IPS DF 4.7 (cell line): ENCODE measurements around the gene MALT1.
"Not testable (repeated sequence)": the region's sequence is repeated elsewhere in the genome, so short reads cannot be mapped to it uniquely, and the experiment has no call there.

ENCODE experiments used
- DNase-seq: peaks from one replicate; pipeline ENCODE4 v3.0.0-alpha.2; 2013; ENCODE audit warnings: low spot score; ENCODE audit errors: extremely low read depth

MALT1 gene

DNA sequence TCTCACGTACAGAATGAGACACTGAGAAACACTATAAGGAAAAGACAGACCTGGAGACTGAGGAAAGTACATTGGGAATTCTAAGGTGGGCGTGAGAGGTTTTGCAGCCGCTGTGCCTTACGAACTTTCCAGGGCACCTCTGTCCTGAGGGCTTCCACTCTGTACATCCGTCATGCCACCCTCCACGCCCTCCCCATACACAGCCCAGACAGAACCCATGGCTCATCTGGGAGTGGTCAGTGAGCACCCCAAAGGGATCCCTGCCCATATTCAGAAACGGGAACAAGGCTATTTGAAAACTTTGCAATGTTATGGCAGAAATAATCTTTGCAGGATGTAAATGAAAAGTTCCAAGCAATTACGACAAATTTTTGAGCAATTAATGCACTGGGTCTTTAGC is 98.1 kb downstream of the MALT1 start:
- no peak for DNase-seq

DNA sequence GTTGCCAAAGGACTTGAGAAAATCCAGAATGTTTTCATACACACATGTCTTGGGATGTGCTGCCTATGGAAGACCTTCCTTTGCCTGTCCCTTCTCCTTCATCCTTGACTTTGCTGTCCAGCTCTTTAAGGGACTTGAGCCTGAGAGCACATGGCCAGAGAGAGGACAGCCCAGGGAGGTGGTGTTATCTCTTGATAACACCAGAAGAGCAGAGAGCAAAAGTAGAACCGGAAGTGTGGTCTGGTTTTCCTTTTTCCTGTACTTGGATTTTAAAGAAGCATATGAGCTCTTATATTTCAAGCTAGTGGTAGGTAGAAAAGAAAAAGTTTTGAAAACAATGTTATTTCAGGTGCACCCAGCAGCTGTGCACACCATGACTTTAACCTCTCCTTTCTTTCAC is 99.3 kb downstream of the MALT1 start:
- no peak for DNase-seq

DNA sequence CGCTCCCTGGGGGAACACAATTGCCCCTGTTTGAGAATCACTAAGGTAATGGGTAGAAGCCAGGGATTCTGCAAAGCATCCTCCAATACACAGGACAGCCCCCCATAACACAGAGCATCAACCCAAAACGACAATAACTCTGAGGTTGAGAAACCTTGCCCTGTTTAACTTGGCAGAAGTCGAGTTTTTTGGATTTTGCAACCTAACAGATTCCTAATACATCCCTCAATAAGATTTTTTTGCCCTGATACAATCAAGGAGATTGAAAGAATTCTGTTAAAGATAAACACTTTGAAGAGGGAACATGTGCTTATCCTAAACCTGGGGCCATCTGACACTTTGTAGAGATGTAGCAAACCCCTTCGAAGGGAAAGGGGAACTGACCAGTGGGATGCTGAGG is 100.9 kb downstream of the MALT1 start:
- no peak for DNase-seq

DNA sequence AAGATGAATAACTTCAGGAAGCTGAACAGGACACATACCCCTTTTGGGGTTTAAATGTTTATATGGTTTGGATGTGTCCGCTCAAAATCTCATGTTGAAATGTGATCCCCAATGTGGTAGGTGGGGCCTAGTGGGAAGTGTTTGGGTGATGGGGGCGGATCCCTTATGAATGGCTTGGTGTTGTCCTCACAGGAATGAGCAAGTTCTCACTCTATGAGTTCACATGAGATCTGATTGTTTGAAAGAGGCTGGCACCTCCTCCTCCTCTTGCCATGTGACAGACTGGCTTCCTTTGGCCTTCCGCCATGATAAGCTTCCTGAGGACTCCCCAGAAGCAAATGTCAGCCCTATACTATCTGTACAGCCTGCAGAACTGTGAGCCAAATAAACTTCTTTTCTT is 104.8 kb downstream of the MALT1 start:
- DNase-seq, result no peak

DNA sequence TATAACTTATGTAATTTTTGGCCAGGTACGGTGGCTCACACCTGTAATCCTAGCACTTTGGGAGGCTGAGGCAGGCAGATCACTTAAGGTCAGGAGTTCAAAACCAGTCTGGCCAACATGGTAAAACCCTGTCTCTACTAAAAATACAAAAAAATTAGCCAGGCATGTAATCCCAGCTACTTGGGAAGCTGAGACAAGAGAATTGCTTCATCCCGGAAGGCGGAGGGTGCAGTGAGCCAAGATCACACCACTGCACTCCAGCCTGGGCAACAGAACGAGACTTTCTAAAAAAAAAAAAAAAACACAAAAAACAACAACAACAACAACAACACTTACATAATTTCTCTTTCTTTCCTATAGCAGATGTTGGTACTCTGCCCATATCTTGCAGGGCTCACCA is 105.3 kb downstream of the MALT1 start:
- not testable (repeated sequence) for DNase-seq

DNA sequence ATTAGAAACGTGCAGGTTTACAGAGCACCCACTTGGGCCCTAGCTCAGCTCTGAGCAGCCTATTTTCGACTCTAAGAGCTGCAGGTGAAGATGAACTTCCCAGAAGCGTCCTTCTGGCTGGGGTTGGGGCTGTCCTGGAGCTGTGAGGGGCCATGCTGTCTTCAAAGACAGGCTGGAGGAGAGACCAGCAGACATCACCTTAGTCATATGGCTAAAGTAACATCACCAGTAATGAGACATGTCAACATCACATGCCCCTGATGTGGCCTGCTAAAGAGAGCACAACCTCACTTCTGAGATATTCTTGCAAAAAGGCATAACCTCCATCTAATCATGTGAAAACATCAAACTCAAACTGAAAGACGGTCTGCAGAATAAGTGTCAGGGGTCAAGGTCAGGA is 106.2 kb downstream of the MALT1 start:
- no peak for DNase-seq

DNA sequence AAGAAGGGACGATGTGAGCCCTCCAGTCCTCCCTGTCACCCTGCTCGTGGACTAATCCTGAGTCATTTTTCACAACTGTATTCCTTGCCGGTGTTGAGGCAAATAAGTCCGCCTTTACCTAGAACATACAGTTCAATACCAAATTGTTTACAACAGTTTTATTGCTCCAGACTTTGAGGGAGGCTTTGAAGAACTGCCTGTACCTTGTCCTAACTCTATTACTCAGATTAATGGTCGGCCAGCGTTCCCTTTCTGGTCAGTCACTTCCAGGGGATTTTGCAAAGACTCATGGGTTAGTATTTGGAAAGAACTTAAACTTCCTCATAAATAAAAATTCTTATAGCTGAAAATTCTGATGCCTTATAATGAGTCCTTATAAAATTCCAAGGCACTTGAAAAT is 108.3 kb downstream of the MALT1 start:
- no peak for DNase-seq

DNA sequence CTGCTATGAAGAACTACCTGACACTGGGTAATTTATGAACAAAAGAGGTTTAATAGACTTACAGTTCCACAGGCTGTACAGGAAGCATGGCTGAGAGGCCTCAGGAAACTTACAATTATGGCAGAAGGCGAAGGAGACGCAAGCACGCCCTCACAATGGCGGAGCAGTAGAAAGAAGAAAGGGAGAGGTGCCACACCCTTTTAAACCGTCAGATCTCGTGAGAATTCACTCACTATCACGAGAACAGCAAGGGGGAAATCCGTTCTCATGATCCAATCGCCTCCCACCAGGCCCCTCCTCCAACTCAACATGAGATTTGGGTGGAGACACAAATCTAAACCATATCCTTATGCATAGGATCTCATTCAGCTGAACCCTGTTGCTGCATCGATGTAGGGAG is 108.8 kb downstream of the MALT1 start:
- DNase-seq, result no peak

DNA sequence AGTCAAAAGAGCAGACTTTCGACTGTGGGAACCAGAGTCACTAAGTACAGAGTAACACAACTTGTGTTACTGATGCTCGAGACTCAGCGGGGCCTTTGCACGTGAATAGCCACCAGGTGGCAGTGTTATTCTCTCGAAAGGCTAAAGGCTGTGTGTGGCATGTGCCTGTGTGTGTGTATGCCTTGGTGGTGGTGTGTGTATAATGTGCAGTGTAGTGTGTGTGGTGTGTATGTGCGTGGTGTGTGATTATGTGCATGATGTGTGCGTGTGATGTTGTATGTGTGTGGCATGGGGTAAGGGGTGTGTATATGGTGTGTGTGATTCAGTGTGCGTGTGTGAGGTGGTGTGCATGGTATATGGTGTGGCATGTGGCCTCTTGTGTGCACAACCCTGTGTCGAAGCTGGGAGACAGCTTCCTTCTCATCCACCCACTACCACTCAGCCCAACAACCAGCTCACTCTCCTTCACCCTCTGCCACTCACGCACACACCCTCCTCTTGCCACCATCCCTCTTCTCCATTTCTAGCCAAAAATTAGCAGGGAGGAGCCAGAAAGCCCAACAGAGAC is 110.4 kb downstream of the MALT1 start:
- DNase-seq, result no peak

DNA sequence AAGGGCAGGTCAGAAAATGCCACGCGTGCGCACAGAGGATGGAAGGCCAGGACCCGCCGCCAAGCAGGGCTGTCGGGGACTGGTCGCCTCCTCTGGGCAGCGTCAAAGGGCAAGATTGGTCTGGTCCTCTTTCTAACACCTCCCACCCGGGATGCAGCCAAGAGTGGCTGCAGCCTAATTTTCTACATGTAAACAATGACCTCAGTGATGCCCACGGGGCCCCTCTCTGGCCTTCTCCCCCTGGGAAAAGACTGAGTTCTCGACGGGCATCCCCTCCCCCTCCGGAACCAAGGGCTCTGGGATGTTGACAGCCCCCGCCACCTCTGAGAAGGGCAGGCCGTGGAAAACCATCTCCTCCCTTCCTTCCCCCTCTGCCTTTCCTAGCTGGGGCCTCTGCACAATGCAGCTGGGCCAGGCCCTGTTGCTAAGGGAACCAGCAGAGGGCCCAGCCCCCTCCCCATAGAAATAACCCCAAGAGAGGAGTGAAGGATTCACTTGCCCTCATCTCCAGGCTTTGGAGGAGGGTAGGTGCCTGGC is 113.4 kb downstream of the MALT1 start:
- DNase-seq, result no peak

DNA sequence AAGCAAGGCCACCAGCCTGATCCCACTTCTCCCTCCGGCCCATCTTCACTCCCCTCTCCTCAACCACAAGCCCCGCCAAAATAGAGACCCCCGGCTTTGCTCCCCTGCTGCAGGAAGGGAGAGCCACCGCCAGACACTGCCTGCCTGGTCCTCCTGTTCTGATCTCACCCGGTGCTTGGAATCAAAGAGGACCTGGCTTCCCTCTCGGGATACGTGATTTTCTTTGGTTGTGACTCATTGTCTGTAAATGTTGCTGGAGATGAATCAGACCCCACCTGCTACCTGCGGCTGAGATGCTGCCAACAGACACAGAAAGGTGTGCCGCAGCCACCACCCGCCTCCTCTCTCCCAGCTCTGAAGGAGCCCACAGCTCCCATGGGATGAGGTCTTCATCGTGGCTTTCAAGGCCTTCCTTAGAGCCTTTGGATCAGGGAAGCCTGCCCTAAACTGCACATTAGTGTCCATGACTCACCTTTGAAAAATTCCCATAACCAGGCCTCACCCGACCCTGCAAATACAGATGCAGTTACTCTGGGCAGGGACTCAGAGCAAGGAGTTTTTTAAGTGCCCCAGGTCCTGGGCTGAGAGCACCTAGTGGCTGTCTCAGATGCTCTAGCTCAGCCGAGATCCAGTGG is 114.0 kb downstream of the MALT1 start:
- no peak for DNase-seq

DNA sequence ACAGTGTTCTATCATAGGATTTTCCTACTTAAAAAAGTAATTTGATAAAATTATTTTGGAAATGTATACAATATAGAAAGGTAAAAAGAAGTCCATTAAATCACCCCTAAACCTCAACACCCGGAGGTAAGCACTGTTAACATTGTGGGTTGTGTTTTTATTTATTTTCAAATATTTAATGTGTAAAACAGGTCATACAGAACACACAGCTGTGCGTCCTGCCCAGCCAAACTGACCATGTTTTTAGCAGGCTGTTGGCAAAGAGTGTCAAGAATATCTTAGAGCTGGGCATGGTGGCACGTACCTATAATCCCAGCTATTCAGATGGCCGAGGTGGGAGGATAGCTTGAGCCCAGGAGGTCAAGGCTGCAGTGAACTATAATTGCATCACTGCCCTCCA is 114.6 kb downstream of the MALT1 start:
- no peak for DNase-seq

DNA sequence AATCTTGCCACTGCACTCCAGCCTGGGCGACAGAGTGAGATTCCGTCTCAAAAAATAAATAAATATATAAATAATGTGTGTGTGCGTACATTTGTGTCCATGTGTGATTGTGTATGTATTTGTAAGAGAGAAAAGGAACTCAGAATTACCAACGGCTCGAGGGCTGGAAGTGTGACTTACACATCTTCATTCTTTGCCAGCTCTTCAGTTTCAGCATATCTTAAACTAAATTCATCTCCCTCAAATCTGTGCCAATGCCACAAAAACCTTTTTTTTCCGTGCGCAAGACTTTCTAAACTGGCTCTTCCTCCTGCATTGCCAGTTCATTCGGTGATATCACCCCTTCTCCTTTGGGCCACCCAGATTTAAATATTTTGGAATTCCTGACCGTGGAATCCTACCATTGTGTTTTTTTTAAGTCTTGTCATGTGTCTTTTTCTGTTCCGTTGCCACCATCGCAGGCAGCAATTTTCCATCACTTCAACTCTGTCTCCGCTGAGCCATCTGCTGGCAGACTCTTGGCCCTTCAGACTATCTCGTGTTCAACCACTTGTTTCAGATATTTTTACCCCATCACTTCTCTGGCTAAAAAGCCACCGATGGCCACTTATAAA is 116.4 kb downstream of the MALT1 start:
- DNase-seq, result no peak

DNA sequence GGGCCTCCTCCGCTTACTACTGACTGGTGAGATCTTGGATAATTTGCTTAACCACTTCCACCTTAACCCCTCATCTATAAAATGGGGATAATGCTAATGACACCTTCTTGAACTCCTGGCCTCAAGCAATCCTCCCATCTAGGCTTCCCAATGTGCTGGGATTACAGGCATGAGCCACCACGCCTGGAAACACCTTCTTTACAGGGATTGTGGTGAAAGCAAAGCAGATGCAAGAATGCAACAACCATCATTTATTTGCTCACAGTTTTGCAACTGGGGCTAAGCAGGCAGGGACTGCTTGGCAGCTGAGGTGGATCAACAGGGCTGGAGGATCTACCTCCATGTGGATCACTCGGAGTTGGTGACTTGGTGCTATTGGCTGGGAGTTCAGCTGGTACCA is 117.2 kb downstream of the MALT1 start:
- DNase-seq, result no peak

DNA sequence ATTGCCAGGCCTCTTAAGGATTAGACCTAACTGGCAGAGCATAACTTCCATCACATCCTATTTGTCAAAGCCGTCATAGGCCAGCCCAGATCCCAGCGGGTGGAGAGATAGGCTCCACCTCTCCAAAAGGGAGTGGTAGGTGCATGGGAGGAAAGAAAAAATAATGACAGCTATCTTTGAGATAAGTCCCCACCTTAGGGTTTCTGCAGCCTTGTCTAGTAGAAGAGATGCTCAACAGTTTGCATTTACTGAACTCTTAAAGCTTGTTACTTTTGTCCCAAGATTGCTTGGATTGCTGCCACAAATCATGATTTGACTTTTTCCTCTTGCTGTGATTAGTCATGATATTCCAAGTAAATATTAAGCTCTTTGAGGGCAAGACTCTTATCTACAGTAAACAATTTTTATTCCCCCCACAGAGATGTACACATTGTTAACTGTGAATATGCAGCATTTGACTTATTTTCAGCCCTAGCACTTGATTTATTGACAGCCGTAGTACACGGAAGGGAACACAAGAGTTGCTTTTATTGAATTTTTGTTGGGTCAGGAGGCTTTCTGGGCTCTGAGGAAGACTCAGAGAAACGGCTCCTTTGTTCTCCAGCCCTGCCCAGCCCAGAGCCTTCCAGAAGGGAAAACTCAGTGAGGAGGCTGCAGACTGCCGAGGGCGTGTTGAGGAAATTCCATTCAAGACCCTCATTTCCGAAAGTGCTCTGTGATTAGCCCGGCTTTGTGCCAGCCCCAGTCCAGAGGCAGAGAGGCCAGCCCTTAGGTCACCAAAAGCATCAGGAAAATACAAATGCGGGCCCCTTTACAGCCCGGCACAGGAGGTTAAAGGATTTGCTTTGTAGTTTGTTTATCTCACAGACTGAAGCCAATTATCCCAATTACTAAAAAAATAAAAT is 118.0 kb downstream of the MALT1 start:
- DNase-seq, result no peak

DNA sequence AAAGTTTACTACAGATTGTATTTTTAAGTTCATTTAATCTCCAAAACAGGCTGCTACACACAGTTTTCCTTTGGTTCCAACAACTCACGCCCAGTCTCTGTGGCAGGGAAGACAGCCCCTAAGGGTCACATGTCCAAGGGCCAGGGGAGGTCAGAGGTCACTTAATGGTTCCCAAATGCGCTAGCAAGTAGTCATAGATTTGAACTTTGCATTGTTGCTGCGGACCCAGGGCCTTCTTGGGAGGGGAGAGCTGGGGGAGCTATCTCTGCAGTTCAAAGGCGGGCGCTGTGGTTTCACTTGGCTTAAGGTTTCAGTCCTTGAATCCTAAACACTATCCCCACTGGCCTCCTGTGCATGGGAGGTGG is 118.6 kb downstream of the MALT1 start:
- no peak for DNase-seq

DNA sequence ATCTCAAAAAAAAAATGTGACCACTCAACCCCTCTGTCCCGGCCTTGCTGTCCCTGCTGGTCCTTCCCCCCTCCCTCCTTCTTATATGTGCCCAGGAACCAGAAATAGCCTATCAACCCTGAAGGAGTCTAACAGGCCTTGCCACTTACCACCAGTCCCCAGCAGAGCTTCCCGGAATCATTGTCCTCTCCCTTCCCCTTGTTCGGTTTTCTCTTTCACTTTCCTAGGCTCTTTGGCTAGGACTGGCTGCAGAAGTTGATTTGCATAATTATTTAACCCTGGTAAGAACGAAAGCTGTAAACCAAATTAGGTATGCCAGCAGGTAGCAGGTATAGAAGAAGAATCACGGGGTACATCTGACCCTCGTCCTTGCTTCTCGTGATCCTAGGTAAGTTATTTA is 120.8 kb downstream of the MALT1 start:
- no peak for DNase-seq

DNA sequence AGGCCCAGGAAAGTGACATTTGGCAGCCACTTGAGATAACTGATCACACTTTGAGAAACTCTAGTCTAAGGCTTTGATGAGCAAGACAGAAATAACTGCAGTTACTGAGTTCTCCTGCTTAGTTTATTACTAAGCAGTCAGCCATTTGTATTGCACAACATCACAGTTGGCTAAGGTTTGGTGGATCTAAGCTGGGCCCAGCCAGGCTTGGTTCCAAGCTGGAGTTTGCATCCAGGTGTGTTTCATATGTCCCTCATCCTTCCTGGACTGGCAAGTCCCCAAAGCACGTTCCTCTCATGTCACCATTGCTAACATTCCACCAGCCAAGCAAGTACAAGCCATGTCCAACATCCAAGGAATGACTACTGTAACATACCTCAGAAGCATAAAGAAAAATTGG is 122.1 kb downstream of the MALT1 start:
- no peak for DNase-seq

DNA sequence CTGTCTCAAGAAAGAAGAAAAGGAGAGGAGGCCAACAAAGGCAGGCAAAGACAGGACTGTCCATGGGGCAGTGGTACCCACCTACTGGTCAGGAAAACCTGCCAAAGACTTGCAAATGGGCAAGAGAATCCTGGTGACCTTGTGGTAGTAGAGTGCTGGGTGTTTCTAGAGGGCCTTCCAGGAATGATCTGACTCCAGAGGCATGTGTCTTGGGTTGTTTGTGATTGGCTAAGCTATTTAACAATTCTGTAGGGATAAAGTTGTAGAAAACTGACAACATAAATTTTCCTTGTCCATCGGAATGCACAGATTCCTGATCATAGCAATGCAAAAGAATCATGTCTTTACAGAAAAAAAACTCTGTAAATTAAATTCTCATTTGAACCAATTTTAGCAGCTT is 125.0 kb downstream of the MALT1 start:
- DNase-seq, result no peak

DNA sequence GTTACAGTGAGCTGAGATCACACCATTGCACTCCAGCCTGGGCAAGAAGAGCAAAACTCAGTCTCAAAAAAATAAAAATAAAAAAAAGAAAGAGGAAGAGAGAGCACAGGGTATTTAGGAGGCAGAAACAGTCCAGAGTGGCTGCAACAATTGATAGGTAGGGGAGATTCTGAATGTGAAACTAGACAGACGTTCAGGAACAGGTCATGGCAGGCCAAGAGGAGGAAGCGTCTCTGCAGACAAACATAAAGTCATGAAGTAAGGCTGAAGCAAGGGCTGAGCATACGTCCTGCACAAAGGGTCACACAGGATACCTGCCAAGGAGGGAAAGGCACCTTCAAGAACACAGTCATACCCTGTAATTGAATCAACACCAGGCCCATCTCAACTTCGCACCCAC is 129.3 kb downstream of the MALT1 start:
- no peak for DNase-seq

DNA sequence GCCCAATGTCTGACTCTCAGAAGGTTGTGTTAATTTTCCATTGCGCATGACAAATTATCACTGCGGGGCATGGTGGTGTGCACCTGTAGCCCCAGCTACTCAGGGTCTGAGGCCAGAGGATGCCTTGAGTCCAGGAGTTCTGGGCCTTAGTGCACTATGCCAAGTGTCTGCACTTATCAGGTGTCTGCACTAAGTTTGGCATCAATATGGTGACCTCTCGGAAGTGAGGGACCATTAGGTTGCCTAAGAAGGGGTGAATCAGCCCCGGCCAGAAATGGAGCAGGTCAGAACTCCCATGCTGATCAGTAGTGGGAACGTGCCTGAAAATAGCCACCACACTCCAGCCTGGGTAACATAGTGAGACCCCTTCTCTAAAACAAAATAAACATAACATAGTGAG is 131.7 kb downstream of the MALT1 start:
- no peak for DNase-seq

DNA sequence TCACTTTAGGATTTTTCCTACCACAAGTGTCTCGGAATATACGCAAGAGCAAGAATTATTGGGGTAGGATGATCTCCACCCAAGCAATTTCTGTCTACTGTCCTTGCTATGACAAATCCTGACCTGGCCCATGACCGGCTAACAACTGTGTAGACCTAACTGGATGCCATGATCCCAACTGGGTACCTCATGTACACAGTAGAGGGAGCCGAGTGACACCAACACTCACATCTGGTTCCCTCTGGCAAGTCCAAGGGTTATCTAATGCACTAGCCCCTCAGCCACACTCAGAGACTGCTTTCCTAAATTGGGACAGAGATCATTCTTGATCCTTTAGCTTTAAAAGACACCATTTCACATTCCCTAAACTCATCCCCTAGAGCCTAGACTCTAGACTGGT is 132.7 kb downstream of the MALT1 start:
- DNase-seq, result no peak
